ENCODE results near the gene EYS.

EYS gene

GRCh38 chr6:64926051-64926450, 781.0 kb downstream of the EYS start:
- DNase-seq: no peak

- no peak for DNase-seq
Observed at GRCh38 chr6:64920257-64920656, 786.8 kb downstream of the EYS start.

- no peak for DNase-seq
Observed at GRCh38 chr6:64914124-64914523, 792.9 kb downstream of the EYS start.

GRCh38 chr6:64912966-64913365, 794.1 kb downstream of the EYS start:
- no peak for DNase-seq

GRCh38 chr6:64908104-64908503, 798.9 kb downstream of the EYS start:
- DNase-seq: no peak

GRCh38 chr6:64904616-64905015, 802.4 kb downstream of the EYS start:
- DNase-seq: no peak

- no peak for DNase-seq
Observed at GRCh38 chr6:64902596-64902995, 804.4 kb downstream of the EYS start.

- no peak for DNase-seq
Observed at GRCh38 chr6:64896939-64897338, 810.1 kb downstream of the EYS start.

- DNase-seq: no peak
Observed at GRCh38 chr6:64895945-64896344, 811.1 kb downstream of the EYS start.

GRCh38 chr6:64890609-64891008, 816.4 kb downstream of the EYS start:
- DNase-seq: no peak

GRCh38 chr6:64889144-64889543, 817.9 kb downstream of the EYS start:
- no peak for DNase-seq

GRCh38 chr6:64874776-64875175, 832.2 kb downstream of the EYS start:
- no peak for DNase-seq

GRCh38 chr6:64872633-64873032, 834.4 kb downstream of the EYS start:
- no peak for DNase-seq

GRCh38 chr6:64861039-64861651, 845.9 kb downstream of the EYS start:
- no peak for DNase-seq

GRCh38 chr6:64860203-64860602, 846.8 kb downstream of the EYS start:
- DNase-seq: no peak

- no peak for DNase-seq
Observed at GRCh38 chr6:64850121-64850520, 856.9 kb downstream of the EYS start.

- DNase-seq: no peak
Observed at GRCh38 chr6:64848467-64848866, 858.6 kb downstream of the EYS start.

- no peak for DNase-seq
Observed at GRCh38 chr6:64847396-64847795, 859.6 kb downstream of the EYS start.

- no peak for DNase-seq
Observed at GRCh38 chr6:64838726-64839125, 868.3 kb downstream of the EYS start.

- no peak for DNase-seq
Observed at GRCh38 chr6:64831680-64832079, 875.3 kb downstream of the EYS start.

GRCh38 chr6:64817525-64817924, 889.5 kb downstream of the EYS start:
- DNase-seq: no peak

- DNase-seq: no peak
Observed at GRCh38 chr6:64815718-64816117, 891.3 kb downstream of the EYS start.

- DNase-seq: no peak
Observed at GRCh38 chr6:64812138-64812537, 894.9 kb downstream of the EYS start.

GRCh38 chr6:64811119-64811518, 895.9 kb downstream of the EYS start:
- no peak for DNase-seq

- no peak for DNase-seq
Observed at GRCh38 chr6:64807785-64808184, 899.2 kb downstream of the EYS start.

Data from NCI-H187 treated with DMSO at 0.1 percent for 48 hours (cell line).